Esophagus squamous epithelium (tissue), 5 donors: ENCODE measurements around the gene ABCA1. TPM values are rescaled to one million over a fixed set of nuclear protein-coding genes. Genes with fewer than 3 reads are reported as not detected.

Source experiments
- DNase-seq: peaks from one replicate; lab custom pipeline; 2025; lab: John Stamatoyannopoulos, UW
- H3K27ac ChIP-seq, 4 donors: fragments of 200-600 bp; sonication (generic); one replicate each; pipeline ENCODE4 v1.5.1; 2016 to 2019; ENCODE audit warnings: mild to moderate bottlenecking in 1 of 4
- H3K27me3 ChIP-seq, 4 donors: fragments of 200-600 bp; sonication (generic); 1 replicate in 3 of 4; 2 replicates in 1 of 4; pipeline versions ENCODE4 v1.5.1 to v1.6.0; 2017 to 2021; ENCODE audit warnings: antibody characterized with exemption in 1 of 4
- H3K36me3 ChIP-seq, 3 donors: fragments of 200-600 bp; sonication (generic); one replicate each; pipeline ENCODE4 v1.5.1; 2016 to 2019
- H3K4me1 ChIP-seq, 3 donors: fragments of 200-600 bp; sonication (generic); one replicate each; pipeline ENCODE4 v1.5.1; 2017 to 2019
- H3K4me3 ChIP-seq, 4 donors: fragments of 200-600 bp; sonication (generic); 1 replicate in 3 of 4; 2 replicates in 1 of 4; pipeline ENCODE4 v1.5.1; 2016 to 2019; ENCODE audit warnings: mild to moderate bottlenecking in 2 of 4, moderate library complexity in 1 of 4
- H3K9me3 ChIP-seq, 3 donors: fragments of 200-600 bp; sonication (generic); one replicate each; pipeline ENCODE4 v1.5.1; 2016 to 2019
- CTCF ChIP-seq, 6 experiments: fragments of 450-650 bp in 4 of 6; fragments of 200-600 bp in 2 of 6; sonication (generic) in 2 of 6; IDR thresholded peaks; one replicate each; pipeline ENCODE4 v1.5.1; 2016 to 2019; ENCODE audit warnings: antibody characterized with exemption in 6 of 6, mild to moderate bottlenecking in 4 of 6, moderate library complexity in 4 of 6
- POLR2A ChIP-seq, 4 donors: fragments of 450-650 bp; IDR thresholded peaks; one replicate each; pipeline ENCODE4 v1.6.1; 2017; ENCODE audit warnings: antibody characterized with exemption in 4 of 4, mild to moderate bottlenecking in 4 of 4, moderate library complexity in 3 of 4
- WGBS, 2 donors: methylation state at CpG; one replicate each; pipeline ENCODE4 v1.1.5; 2018; 5-methylcytosine and 5-hydroxymethylcytosine counted together
- intact Hi-C: fragments of 100-400 bp; cut with DNase I; formaldehyde crosslinking; loops from one replicate; pipeline ENCODE4 v1.15.0; 2022
- total RNA-seq, 4 donors: library from RNA; depleted of rRNA; stranded (reverse); fragments of >200 nt; gene quantifications; one replicate each; pipeline ENCODE4 v1.1.0, GENCODE V29; 2016
- donor health status: DM: yes; HTN: yes; CAD: no.

ABCA1 gene
- total RNA-seq, 4 donors from 2014 or later: 7.7 to 37.6 (median 23.3) TPM

- Histone ChIP-seq H3K9me3 (no peaks in the 10 kb centered on the region), H3K27ac (no peak overlapping the region), H3K4me1 (no peaks in the 10 kb centered on the region), H3K36me3 (peaks cover 6 to 100% (median 74%) of the 10 kb centered on the region in 3 donors), H3K27me3 (no peaks in the 10 kb centered on the region), H3K4me3 (no peak overlapping the region)
- intact Hi-C loops: no loop called here
- no peak for TF ChIP-seq POLR2A (IDR thresholded peaks at IDR 0.05)
- no peak for TF ChIP-seq CTCF (IDR thresholded peaks at IDR 0.05)
- DNase-seq: no peak
- 48 to 71% methylated on average over 2 to 3 of the region's 3 CpGs for WGBS, 2 donors
Observed at GRCh38 chr9:104788251-104788650, 139.7 kb downstream of the ABCA1 start.

GRCh38 chr9:104787306-104788015 lies 140.5 kb downstream of the ABCA1 start:
- Histone ChIP-seq H3K27me3 (no peaks in the 10 kb centered on the region), H3K4me1 (no peaks in the 10 kb centered on the region), H3K27ac (no peak overlapping the region), H3K36me3 (peaks cover 6 to 100% (median 67%) of the 10 kb centered on the region in 3 donors), H3K4me3 (no peak overlapping the region), H3K9me3 (no peaks in the 10 kb centered on the region)
- DNase-seq: no peak
- intact Hi-C loops: no loop called here
- WGBS, 2 donors: 70 to 79% methylated on average over 7 of the region's 7 CpGs
- TF ChIP-seq POLR2A (IDR thresholded peaks at IDR 0.05) (no peak), CTCF (IDR thresholded peaks at IDR 0.05) (no peak)

- H3K27ac ChIP-seq: no peak overlapping the region
- intact Hi-C loops: no loop called here
- H3K4me3 ChIP-seq: no peak overlapping the region
- H3K4me1 ChIP-seq: no peaks in the 10 kb centered on the region
- no peaks in the 10 kb centered on the region for H3K27me3 ChIP-seq
- DNase-seq: no peak
- H3K36me3 ChIP-seq: peaks cover 6 to 98% (median 57%) of the 10 kb centered on the region in 3 donors
- no peaks in the 10 kb centered on the region for H3K9me3 ChIP-seq
- 82 to 100% methylated on average over 1 of the region's 1 CpG for WGBS, 2 donors
- TF ChIP-seq CTCF (IDR thresholded peaks at IDR 0.05) (no peak), POLR2A (IDR thresholded peaks at IDR 0.05) (no peak)
Observed at GRCh38 chr9:104786293-104786692, 141.7 kb downstream of the ABCA1 start.

- H3K4me3 ChIP-seq: no peak overlapping the region
- DNase-seq: no peak
- TF ChIP-seq POLR2A (IDR thresholded peaks at IDR 0.05) (no peak), CTCF (IDR thresholded peaks at IDR 0.05) (no peak)
- H3K27me3 ChIP-seq: no peaks in the 10 kb centered on the region
- WGBS, 2 donors: 55 to 59% methylated on average over 2 of the region's 2 CpGs
- H3K27ac ChIP-seq: no peak overlapping the region
- H3K9me3 ChIP-seq: no peaks in the 10 kb centered on the region
- peaks cover 2 to 80% (median 39%) of the 10 kb centered on the region in 3 donors for H3K36me3 ChIP-seq
- intact Hi-C loops: no loop called here
- H3K4me1 ChIP-seq: no peaks in the 10 kb centered on the region
Observed at GRCh38 chr9:104784098-104784497, 143.9 kb downstream of the ABCA1 start.

GRCh38 chr9:104783588-104783987 lies 144.4 kb downstream of the ABCA1 start:
- Histone ChIP-seq H3K36me3 (peaks cover 0 to 75% (median 34%) of the 10 kb centered on the region in 3 donors), H3K27me3 (no peaks in the 10 kb centered on the region), H3K4me1 (no peaks in the 10 kb centered on the region), H3K27ac (no peak overlapping the region), H3K4me3 (no peak overlapping the region), H3K9me3 (no peaks in the 10 kb centered on the region)
- intact Hi-C loops: no loop called here
- 63 to 89% methylated on average over 1 to 3 of the region's 4 CpGs for WGBS, 2 donors
- no peak for DNase-seq
- TF ChIP-seq CTCF (IDR thresholded peaks at IDR 0.05): no peak
- TF ChIP-seq POLR2A (IDR thresholded peaks at IDR 0.05): no peak
